H9 (cell line): ENCODE results near the gene GNAS-AS1. TPM values are rescaled to one million over a fixed set of nuclear protein-coding genes. Genes with fewer than 3 reads are reported as not detected.

Experiments used
- DNase-seq: peaks from one replicate; pipeline ENCODE4 v3.0.0-alpha.2; 2017
- H2AFZ ChIP-seq: one replicate; pipeline ENCODE4 v1.6.1; 2013; ENCODE audit warnings: mild to moderate bottlenecking, low read length, control low read depth, moderate library complexity
- H2AK5ac ChIP-seq: 2 replicates; pipeline ENCODE4 v1.6.1; 2013; ENCODE audit warnings: low read length, control low read depth, mixed read lengths; ENCODE audit not compliant: insufficient read length
- H2BK120ac ChIP-seq: one replicate; pipeline ENCODE4 v1.6.1; 2013; ENCODE audit warnings: low read depth, mild to moderate bottlenecking, low read length, control low read depth, inconsistent platforms; ENCODE audit not compliant: poor library complexity, severe bottlenecking
- H2BK12ac ChIP-seq: 2 replicates; pipeline ENCODE4 v1.6.1; 2013; ENCODE audit warnings: low read length, control low read depth, mixed read lengths, low read depth; ENCODE audit not compliant: insufficient read length
- H2BK15ac ChIP-seq: 2 replicates; pipeline ENCODE4 v1.6.1; 2013; ENCODE audit warnings: low read depth, low read length, control low read depth
- H2BK20ac ChIP-seq: one replicate; pipeline ENCODE4 v1.6.1; 2013; ENCODE audit warnings: low read depth, mild to moderate bottlenecking, low read length, control low read depth, inconsistent platforms; ENCODE audit not compliant: poor library complexity, severe bottlenecking
- H2BK5ac ChIP-seq: 2 replicates; pipeline ENCODE4 v1.6.1; 2013; ENCODE audit warnings: low read length, control low read depth, mixed read lengths; ENCODE audit not compliant: insufficient read length
- H3K14ac ChIP-seq: 2 replicates; pipeline ENCODE4 v1.6.1; 2013; ENCODE audit warnings: low read length, control low read depth; ENCODE audit not compliant: insufficient read depth
- H3K18ac ChIP-seq: 2 replicates; pipeline ENCODE4 v1.6.1; 2013; ENCODE audit warnings: low read depth, mild to moderate bottlenecking, mixed read lengths, low read length, control low read depth; ENCODE audit not compliant: insufficient read length
- H3K23ac ChIP-seq: 2 replicates; pipeline ENCODE4 v1.6.1; 2013; ENCODE audit warnings: low read length, control low read depth, mixed read lengths, low read depth; ENCODE audit not compliant: insufficient read length
- H3K23me2 ChIP-seq: 2 replicates; pipeline ENCODE4 v1.6.1; 2013; ENCODE audit warnings: low read depth, mild to moderate bottlenecking, mixed read lengths, low read length, control low read depth; ENCODE audit not compliant: insufficient read length, poor library complexity, severe bottlenecking
- H3K27ac ChIP-seq: 2 replicates; pipeline ENCODE4 v1.5.1; 2013; ENCODE audit warnings: low read length, control low read depth, mixed read lengths, low read depth; ENCODE audit not compliant: insufficient read length
- H3K27me3 ChIP-seq: 2 replicates; pipeline ENCODE4 v1.6.1; 2013; ENCODE audit warnings: low read length, control low read depth, inconsistent platforms; ENCODE audit not compliant: insufficient read depth
- H3K4ac ChIP-seq: 2 replicates; pipeline ENCODE4 v1.6.1; 2013; ENCODE audit warnings: low read depth, mild to moderate bottlenecking, control low read depth, inconsistent platforms, low read length, moderate library complexity
- H3K4me1 ChIP-seq: 2 replicates; pipeline ENCODE4 v1.6.1; 2013; ENCODE audit warnings: low read length, control low read depth, inconsistent platforms; ENCODE audit not compliant: insufficient read depth
- H3K4me2 ChIP-seq: 2 replicates; pipeline ENCODE4 v1.6.1; 2013; ENCODE audit warnings: low read length, control low read depth, mixed read lengths; ENCODE audit not compliant: insufficient read length, insufficient read depth
- H3K56ac ChIP-seq: 2 replicates; pipeline ENCODE4 v1.6.1; 2013; ENCODE audit warnings: low read depth, mild to moderate bottlenecking, mixed read lengths, low read length, control low read depth; ENCODE audit not compliant: insufficient read length
- H3K79me1 ChIP-seq: 2 replicates; pipeline ENCODE4 v1.6.1; 2013; ENCODE audit warnings: low read depth, mild to moderate bottlenecking, moderate library complexity, low read length, control low read depth, inconsistent platforms; ENCODE audit not compliant: insufficient read depth, poor library complexity, severe bottlenecking
- H3K79me2 ChIP-seq: 2 replicates; pipeline ENCODE4 v1.6.1; 2013; ENCODE audit warnings: low read length, control low read depth, inconsistent platforms; ENCODE audit not compliant: insufficient read depth
- H3K9ac ChIP-seq: 2 replicates; pipeline ENCODE4 v1.6.1; 2013; ENCODE audit warnings: low read length, control low read depth, mixed read lengths; ENCODE audit not compliant: insufficient read length; ENCODE audit errors: extremely low read depth
- H3K9me3 ChIP-seq: one replicate; pipeline ENCODE4 v1.6.1; 2013; ENCODE audit warnings: low read depth, low read length, inconsistent platforms; ENCODE audit not compliant: control insufficient read depth
- H3T11ph ChIP-seq: one replicate; pipeline ENCODE4 v1.6.1; 2013; ENCODE audit warnings: mild to moderate bottlenecking, low read length, control low read depth, inconsistent platforms
- H4K20me1 ChIP-seq: one replicate; pipeline ENCODE4 v1.6.1; 2013; ENCODE audit not compliant: control insufficient read depth, insufficient read length, insufficient read depth
- H4K5ac ChIP-seq: 2 replicates; pipeline ENCODE4 v1.6.1; 2013; ENCODE audit warnings: low read depth, mild to moderate bottlenecking, mixed read lengths, low read length, control low read depth; ENCODE audit not compliant: insufficient read length
- H4K8ac ChIP-seq: replicated peaks from 2 replicates; pipeline ENCODE4 v1.6.1; 2013; ENCODE audit warnings: low read length, control low read depth, mixed read lengths, low read depth; ENCODE audit not compliant: insufficient read length
- H4K91ac ChIP-seq: 2 replicates; pipeline ENCODE4 v1.6.1; 2013; ENCODE audit warnings: low read depth, mild to moderate bottlenecking, moderate library complexity, mixed read lengths, low read length, control low read depth; ENCODE audit not compliant: insufficient read length
- H3K27ac Mint-ChIP-seq, 3 experiments: 2 replicates in 2 of 3; 3 replicates in 1 of 3; pipeline ENCODE4 v1.8.0; 2020 to 2021; ENCODE audit warnings: mixed read lengths in 3 of 3, mild to moderate bottlenecking in 1 of 3, moderate library complexity in 1 of 3
- H3K27me3 Mint-ChIP-seq: 2 replicates; pipeline ENCODE4 v1.8.0; 2021; ENCODE audit warnings: low read depth, mild to moderate bottlenecking, moderate library complexity, mixed read lengths
- H3K36me3 Mint-ChIP-seq, 3 experiments: 2 replicates in 2 of 3; 3 replicates in 1 of 3; pipeline ENCODE4 v1.8.0; 2020 to 2021; ENCODE audit warnings: low read depth in 3 of 3, mixed read lengths in 3 of 3; ENCODE audit not compliant: insufficient read depth in 1 of 3
- H3K4me1 Mint-ChIP-seq, 2 experiments: 2 replicates each; pipeline ENCODE4 v1.8.0; 2020; ENCODE audit warnings: mixed read lengths in 2 of 2
- H3K4me3 Mint-ChIP-seq, 2 experiments: 2 replicates in 1 of 2; 3 replicates in 1 of 2; pipeline ENCODE4 v1.8.0; 2020 to 2021; ENCODE audit warnings: mild to moderate bottlenecking in 2 of 2, mixed read lengths in 2 of 2, moderate library complexity in 1 of 2
- H3K9me3 Mint-ChIP-seq, 2 experiments: 2 replicates in 1 of 2; 3 replicates in 1 of 2; pipeline ENCODE4 v1.8.0; 2020; ENCODE audit warnings: mild to moderate bottlenecking in 2 of 2, mixed read lengths in 2 of 2, moderate library complexity in 1 of 2
- WGBS: extraction: QIAGEN DNeasy Blood & Tissue Kit; methylation state at CpG from one replicate; pipeline ENCODE4 v1.1.7; 2013; ENCODE audit warnings: missing lambda C conversion rate, low lambda C conversion rate, mixed read lengths; ENCODE audit not compliant: insufficient read length; ENCODE audit errors: extremely low coverage; 5-methylcytosine and 5-hydroxymethylcytosine counted together
- total RNA-seq: library from RNA; stranded (reverse); gene quantifications from 2 replicates; pipeline ENCODE4 v1.2.1, GENCODE V29; 2021
- TF ChIP-seq, protein P1 (sequence below): fragments of 200-600 bp; sonication (generic); conservative IDR thresholded peaks from 3 replicates; pipeline ENCODE4 v1.8.0; 2021; ENCODE audit warnings: antibody characterized with exemption, mild to moderate bottlenecking

The GNAS-AS1 gene
- total RNA-seq, 1 experiment from 2014 or later: 11.3 TPM

GRCh38 chr20:58843128-58843556 lies 7.6 kb downstream of the GNAS-AS1 start:
- Histone ChIP-seq H3K14ac (no peak overlapping the region), H2BK20ac (no peak overlapping the region), H3K27ac (peak overlapping the region; percentile 46), H4K20me1 (no peaks in the 10 kb centered on the region), H3K79me2 (peaks cover 44% of the 10 kb centered on the region; the same call in 1 of the 2 replicates), H3K4me1 (peaks cover 9% of the 10 kb centered on the region), H2BK5ac (no peak overlapping the region), H3K4me2 (peak overlapping the region; percentile 77), H2BK15ac (no peak overlapping the region), H3K18ac (no peak overlapping the region), H2AK5ac (no peak overlapping the region), H4K8ac (no peak overlapping the region), H3K23ac (no peak overlapping the region), H4K5ac (no peak overlapping the region), H3T11ph (no peak overlapping the region), H2BK120ac (no peak overlapping the region), H3K4ac (no peak overlapping the region), H3K27me3 (peaks cover 17% of the 10 kb centered on the region; the same call in 1 of the 2 replicates), H3K9me3 (no peaks in the 10 kb centered on the region), H3K56ac (no peak overlapping the region), H3K9ac (no peak overlapping the region), H2BK12ac (no peak overlapping the region), H2AFZ (no peak overlapping the region), H4K91ac (no peak overlapping the region), H3K23me2 (peaks cover 7% of the 10 kb centered on the region), H3K79me1 (peaks cover 8% of the 10 kb centered on the region)
- WGBS: no CpG with 5 or more reads among the region's 6 CpGs
- peak; percentile 79 for DNase-seq
- H3K27ac Mint-ChIP-seq: peak overlapping the region; percentile 89 to 96 (median 91)
- TF ChIP-seq, protein P1, sequence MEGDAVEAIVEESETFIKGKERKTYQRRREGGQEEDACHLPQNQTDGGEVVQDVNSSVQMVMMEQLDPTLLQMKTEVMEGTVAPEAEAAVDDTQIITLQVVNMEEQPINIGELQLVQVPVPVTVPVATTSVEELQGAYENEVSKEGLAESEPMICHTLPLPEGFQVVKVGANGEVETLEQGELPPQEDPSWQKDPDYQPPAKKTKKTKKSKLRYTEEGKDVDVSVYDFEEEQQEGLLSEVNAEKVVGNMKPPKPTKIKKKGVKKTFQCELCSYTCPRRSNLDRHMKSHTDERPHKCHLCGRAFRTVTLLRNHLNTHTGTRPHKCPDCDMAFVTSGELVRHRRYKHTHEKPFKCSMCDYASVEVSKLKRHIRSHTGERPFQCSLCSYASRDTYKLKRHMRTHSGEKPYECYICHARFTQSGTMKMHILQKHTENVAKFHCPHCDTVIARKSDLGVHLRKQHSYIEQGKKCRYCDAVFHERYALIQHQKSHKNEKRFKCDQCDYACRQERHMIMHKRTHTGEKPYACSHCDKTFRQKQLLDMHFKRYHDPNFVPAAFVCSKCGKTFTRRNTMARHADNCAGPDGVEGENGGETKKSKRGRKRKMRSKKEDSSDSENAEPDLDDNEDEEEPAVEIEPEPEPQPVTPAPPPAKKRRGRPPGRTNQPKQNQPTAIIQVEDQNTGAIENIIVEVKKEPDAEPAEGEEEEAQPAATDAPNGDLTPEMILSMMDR: no peak
- no peaks in the 10 kb centered on the region; a peak in 2 of 5 replicates for H3K9me3 Mint-ChIP-seq
- H3K27me3 Mint-ChIP-seq: peaks cover 43% of the 10 kb centered on the region
- peak overlapping the region; percentile 72 to 90 for H3K4me3 Mint-ChIP-seq
- H3K4me1 Mint-ChIP-seq: peaks cover 74 to 85% of the 10 kb centered on the region in 2 experiments
- H3K36me3 Mint-ChIP-seq: peaks cover 42 to 54% (median 44%) of the 10 kb centered on the region in 3 experiments
